CD8-positive, alpha-beta memory T cell (primary cell): ENCODE measurements around the gene ZEB2. TPM values are rescaled to one million over a fixed set of nuclear protein-coding genes. Genes with fewer than 3 reads are reported as not detected.

Experiments used
- CTCF ChIA-PET: fragments of 350-600 bp; sonication (Branson Sonifier 250); formaldehyde crosslinking; loops from one replicate; lab custom pipeline; 2021; ENCODE audit warnings: antibody characterized with exemption; lab: Charles Lee
- POLR2A ChIA-PET: fragments of 350-600 bp; sonication (Branson Sonifier 250); formaldehyde crosslinking; loops from one replicate; lab custom pipeline; 2021; ENCODE audit warnings: antibody characterized with exemption; lab: Charles Lee
- DNase-seq, 5 donors: peaks; one replicate each; pipeline versions ENCODE4 v3.0.0 to v3.0.0-alpha.2; 2020 to 2022; ENCODE audit warnings: mixed read lengths in 1 of 5
- H3K27ac ChIP-seq: one replicate; pipeline ENCODE4 v1.7.0; 2013; ENCODE audit warnings: low read depth, mild to moderate bottlenecking, low read length, moderate library complexity
- H3K27me3 ChIP-seq: 2 replicates; pipeline ENCODE4 v1.7.0; 2013; ENCODE audit warnings: low read length, mild to moderate bottlenecking; ENCODE audit not compliant: insufficient read depth, poor library complexity, severe bottlenecking
- H3K36me3 ChIP-seq: 2 replicates; pipeline ENCODE4 v1.7.0; 2013; ENCODE audit warnings: mild to moderate bottlenecking, low read length, moderate library complexity; ENCODE audit not compliant: insufficient read depth
- H3K4me1 ChIP-seq: 2 replicates; pipeline ENCODE4 v1.7.0; 2013; ENCODE audit warnings: mild to moderate bottlenecking, low read length, moderate library complexity; ENCODE audit not compliant: insufficient read depth
- H3K4me3 ChIP-seq: 2 replicates; pipeline ENCODE4 v1.7.0; 2013; ENCODE audit warnings: mild to moderate bottlenecking, low read length
- H3K9me3 ChIP-seq: 2 replicates; pipeline ENCODE4 v1.7.0; 2013; ENCODE audit warnings: mild to moderate bottlenecking, low read length
- H3K27ac Mint-ChIP-seq, 8 donors: one replicate each; pipeline ENCODE4 v1.8.0; 2020 to 2021; ENCODE audit warnings: mixed read lengths in 8 of 8, mild to moderate bottlenecking in 6 of 8, inconsistent platforms in 3 of 8, moderate library complexity in 3 of 8
- H3K27me3 Mint-ChIP-seq, 2 donors: one replicate each; pipeline ENCODE4 v1.8.0; 2020 to 2021; ENCODE audit warnings: mixed read lengths in 2 of 2, mild to moderate bottlenecking in 1 of 2, moderate library complexity in 1 of 2
- H3K36me3 Mint-ChIP-seq, 3 donors: one replicate each; pipeline ENCODE4 v1.8.0; 2020 to 2021; ENCODE audit warnings: mixed read lengths in 3 of 3, inconsistent platforms in 1 of 3, mild to moderate bottlenecking in 1 of 3
- H3K4me1 Mint-ChIP-seq, 3 donors: one replicate each; pipeline ENCODE4 v1.8.0; 2020 to 2021; ENCODE audit warnings: mixed read lengths in 3 of 3, inconsistent platforms in 1 of 3, mild to moderate bottlenecking in 1 of 3
- H3K4me3 Mint-ChIP-seq, 7 donors: one replicate each; pipeline ENCODE4 v1.8.0; 2020 to 2021; ENCODE audit warnings: mixed read lengths in 7 of 7, mild to moderate bottlenecking in 6 of 7, moderate library complexity in 4 of 7, inconsistent platforms in 2 of 7
- H3K9me3 Mint-ChIP-seq, 5 donors: one replicate each; pipeline ENCODE4 v1.8.0; 2020 to 2022; ENCODE audit warnings: mixed read lengths in 5 of 5, mild to moderate bottlenecking in 3 of 5, moderate library complexity in 2 of 5, inconsistent platforms in 1 of 5
- polyA plus RNA-seq: library from polyadenylated mRNA; unstranded; fragments of 300-500 nt; fragmentation: Illumina TruSeq; gene quantifications from one replicate; pipeline ENCODE4 v1.2.3, GENCODE V29; 2021
- total RNA-seq, 2 experiments: library from RNA; stranded (reverse); gene quantifications; one replicate each; pipeline ENCODE4 v1.2.3, GENCODE V29; 2021

The ZEB2 gene
- total and polyA plus RNA-seq, 3 experiments from 2014 or later: 20.6 to 35.8 (median 32.7) TPM

DNA sequence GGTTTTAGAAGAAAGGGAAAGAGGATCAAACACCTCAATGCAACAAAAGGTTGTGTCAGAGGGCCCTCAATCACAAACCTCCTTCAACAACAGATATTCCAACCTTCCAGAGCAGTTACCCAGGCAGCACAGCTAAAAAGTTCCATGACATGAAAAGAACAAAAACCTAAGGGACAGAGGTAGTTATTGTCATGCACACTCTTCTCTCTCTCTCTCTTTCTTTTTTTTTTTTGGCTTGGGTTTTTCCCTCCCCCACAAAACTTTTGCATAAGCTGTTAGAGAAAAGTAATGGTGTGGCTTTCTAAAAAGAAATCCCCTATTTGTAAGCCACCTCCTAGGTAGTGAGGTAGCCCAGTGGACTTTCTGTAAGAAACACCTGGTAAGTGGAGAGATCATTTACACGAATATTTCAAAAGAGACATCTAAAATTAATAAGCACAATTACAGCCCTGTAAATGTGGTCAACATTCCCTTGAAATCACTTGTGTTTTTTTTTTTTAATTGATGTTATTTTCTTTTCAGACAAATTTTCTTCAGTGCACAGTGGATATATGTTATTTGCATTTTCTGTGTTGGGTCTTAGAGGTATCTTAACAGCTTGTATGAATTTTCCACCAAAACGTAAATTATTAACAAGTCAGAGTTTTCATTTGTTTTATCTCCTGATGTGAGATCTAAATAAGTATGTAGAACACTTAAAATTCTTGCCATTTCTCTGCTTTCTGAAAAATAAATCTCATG, 48.4 kb downstream of the ZEB2 start:
- Mint-ChIP-seq H3K27me3 (no peaks in the 10 kb centered on the region), H3K9me3 (no peaks in the 10 kb centered on the region), H3K36me3 (no peaks in the 10 kb centered on the region), H3K27ac (peak overlapping the region in 6 of 8 donors; percentile 5 to 47 (median 34)), H3K4me1 (peaks cover 28 to 45% (median 31%) of the 10 kb centered on the region in 3 donors), H3K4me3 (peak overlapping the region in 3 of 7 donors; percentile 13 to 42 (median 35))
- H3K27me3 ChIP-seq: no peaks in the 10 kb centered on the region
- no peaks in the 10 kb centered on the region for H3K9me3 ChIP-seq
- H3K4me1 ChIP-seq: peaks cover 17% of the 10 kb centered on the region
- H3K4me3 ChIP-seq: no peak overlapping the region
- POLR2A ChIA-PET: no interaction called here
- H3K27ac ChIP-seq: no peak overlapping the region
- no peak for DNase-seq
- CTCF ChIA-PET: no interaction called here
- no peaks in the 10 kb centered on the region for H3K36me3 ChIP-seq

DNA sequence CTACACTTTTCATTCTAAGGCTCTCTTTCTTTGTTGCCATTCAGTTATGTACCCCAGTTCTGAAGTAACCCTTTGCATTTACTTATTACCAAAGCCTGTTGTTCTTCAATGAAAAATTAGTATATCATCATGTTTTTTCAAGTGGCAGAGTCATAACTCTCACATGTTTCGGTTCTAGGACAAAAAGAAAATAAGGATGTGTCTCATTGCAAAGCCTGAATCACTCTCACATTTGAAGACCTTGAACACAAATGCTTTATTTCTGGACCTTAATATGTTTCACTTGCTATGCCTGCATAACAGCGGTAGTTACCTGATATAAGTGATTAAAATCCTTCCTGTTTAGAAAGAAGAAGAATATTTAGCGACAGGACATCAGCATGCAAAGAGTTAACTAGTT, 49.1 kb downstream of the ZEB2 start:
- no peaks in the 10 kb centered on the region for H3K27me3 ChIP-seq
- peak overlapping the region in 1 of 8 donors; percentile 47 for H3K27ac Mint-ChIP-seq
- no peak for DNase-seq
- ChIA-PET CTCF (no interaction called here), POLR2A (no interaction called here)
- H3K27me3 Mint-ChIP-seq: no peaks in the 10 kb centered on the region
- peaks cover 11% of the 10 kb centered on the region for H3K4me1 ChIP-seq
- H3K9me3 ChIP-seq: no peaks in the 10 kb centered on the region
- H3K4me1 Mint-ChIP-seq: peaks cover 27 to 45% (median 29%) of the 10 kb centered on the region in 3 donors
- no peak overlapping the region for H3K27ac ChIP-seq
- H3K36me3 Mint-ChIP-seq: no peaks in the 10 kb centered on the region
- H3K4me3 Mint-ChIP-seq: peak overlapping the region in 1 of 7 donors; percentile 35
- H3K4me3 ChIP-seq: no peak overlapping the region
- no peaks in the 10 kb centered on the region for H3K9me3 Mint-ChIP-seq
- H3K36me3 ChIP-seq: no peaks in the 10 kb centered on the region

DNA sequence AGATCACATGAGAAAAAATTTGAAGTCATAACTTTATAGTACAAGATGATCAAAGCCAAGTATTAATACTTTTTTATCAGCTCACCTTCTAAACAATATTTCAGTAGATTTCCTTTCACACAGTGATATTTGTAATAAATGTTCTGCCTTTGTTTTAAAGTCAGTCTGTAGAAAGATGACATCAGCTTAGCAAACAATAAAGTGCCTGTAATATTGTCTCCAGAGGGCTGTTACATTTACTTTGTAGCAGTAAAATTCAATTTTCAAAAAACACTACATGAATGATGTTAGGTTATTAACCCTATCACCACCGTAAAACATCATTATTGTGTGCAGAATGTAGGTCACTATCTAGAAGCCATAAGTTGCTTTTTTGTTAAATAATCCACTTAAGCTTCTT, 49.6 kb downstream of the ZEB2 start:
- Histone ChIP-seq H3K9me3 (no peaks in the 10 kb centered on the region), H3K27me3 (no peaks in the 10 kb centered on the region), H3K36me3 (no peaks in the 10 kb centered on the region), H3K27ac (no peak overlapping the region), H3K4me1 (peaks cover 7% of the 10 kb centered on the region), H3K4me3 (no peak overlapping the region)
- Mint-ChIP-seq H3K4me3 (no peak overlapping the region), H3K27me3 (no peaks in the 10 kb centered on the region), H3K9me3 (no peaks in the 10 kb centered on the region), H3K27ac (peak overlapping the region in 1 of 8 donors; percentile 8), H3K36me3 (no peaks in the 10 kb centered on the region), H3K4me1 (peaks cover 22 to 44% (median 28%) of the 10 kb centered on the region in 3 donors)
- ChIA-PET CTCF (interaction anchor here (0.6 kb wide), 1 partner anchor 10 kb away, joined by 3 read pairs; no protein-coding TSS in a partner anchor), POLR2A (interaction anchor here (1.0 kb wide), 1 partner anchor 52 kb away, joined by 3 read pairs; no protein-coding TSS in a partner anchor)
- DNase-seq: no peak

DNA sequence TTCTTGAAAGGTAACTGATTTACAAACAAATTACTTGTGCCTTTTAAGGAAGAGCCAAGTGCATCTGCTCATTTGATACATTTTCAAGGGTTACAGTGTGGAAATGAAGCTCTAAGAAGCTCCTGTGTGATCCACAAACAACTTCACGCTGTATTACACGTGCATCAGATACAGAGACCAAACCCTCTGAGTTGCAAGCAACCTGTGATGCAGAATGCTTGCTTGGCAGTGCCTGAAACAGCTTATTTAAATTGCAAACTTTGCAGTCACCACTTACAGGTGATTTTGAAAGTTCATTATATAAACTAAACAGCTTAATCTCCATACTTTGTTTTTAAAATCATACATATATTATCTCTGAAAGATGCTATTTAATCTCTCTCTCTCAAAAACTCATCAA, 50.1 kb downstream of the ZEB2 start:
- no peak overlapping the region for H3K4me3 Mint-ChIP-seq
- no peak overlapping the region for H3K27ac ChIP-seq
- peak overlapping the region in 1 of 8 donors; percentile 8 for H3K27ac Mint-ChIP-seq
- peaks cover 7% of the 10 kb centered on the region for H3K4me1 ChIP-seq
- H3K27me3 Mint-ChIP-seq: no peaks in the 10 kb centered on the region
- H3K27me3 ChIP-seq: no peaks in the 10 kb centered on the region
- ChIA-PET POLR2A (interaction anchor here (0.6 to 1.0 kb wide), 3 partner anchors 17 to 52 kb away, joined by 3 read pairs; no protein-coding TSS in a partner anchor), CTCF (interaction anchor here (0.6 kb wide), 1 partner anchor 10 kb away, joined by 3 read pairs; no protein-coding TSS in a partner anchor)
- no peak for DNase-seq
- H3K4me3 ChIP-seq: no peak overlapping the region
- H3K36me3 ChIP-seq: no peaks in the 10 kb centered on the region
- H3K4me1 Mint-ChIP-seq: peaks cover 16 to 43% (median 27%) of the 10 kb centered on the region in 3 donors
- no peaks in the 10 kb centered on the region for H3K36me3 Mint-ChIP-seq
- H3K9me3 ChIP-seq: no peaks in the 10 kb centered on the region
- no peaks in the 10 kb centered on the region for H3K9me3 Mint-ChIP-seq

DNA sequence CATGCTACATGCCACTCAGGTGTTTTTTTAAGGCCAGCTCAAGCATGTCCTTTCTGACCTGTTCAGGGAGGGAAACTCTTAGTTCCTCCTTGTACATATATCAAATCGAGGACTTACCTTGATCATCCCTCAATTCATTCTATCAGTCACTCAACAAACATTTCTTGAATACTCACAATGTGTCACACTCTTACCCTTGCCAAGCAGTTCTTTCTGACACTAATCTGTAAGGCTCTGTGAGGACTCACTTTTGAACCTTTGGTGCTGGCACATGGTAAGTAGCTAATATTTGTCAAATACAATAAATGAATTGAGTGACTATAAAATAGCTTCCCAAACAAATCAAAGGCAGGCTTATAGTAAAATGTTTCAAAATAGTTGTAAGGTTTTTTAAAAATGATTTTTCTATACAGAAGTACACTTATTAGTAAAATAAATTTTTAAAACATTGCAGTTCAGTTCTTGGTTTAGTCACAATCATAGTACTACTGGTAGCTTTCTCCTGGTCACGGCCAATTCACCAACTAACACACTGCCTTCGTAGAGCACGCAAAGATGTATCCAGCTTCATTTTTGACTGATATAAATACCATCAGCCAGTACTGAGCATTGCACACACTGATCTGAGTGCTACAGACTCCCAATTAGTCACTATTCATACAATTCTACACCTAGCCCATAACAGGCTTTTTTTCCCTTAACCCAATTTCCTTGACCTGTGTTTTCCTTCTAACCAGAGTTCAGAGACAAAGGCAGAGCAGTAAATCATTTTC, 50.9 kb downstream of the ZEB2 start:
- Mint-ChIP-seq H3K9me3 (no peaks in the 10 kb centered on the region), H3K36me3 (peaks cover 0 to under 1% (median 0%) of the 10 kb centered on the region in 3 donors), H3K27ac (peak overlapping the region in 3 of 8 donors; percentile 1 to 43 (median 10)), H3K27me3 (no peaks in the 10 kb centered on the region), H3K4me1 (peaks cover 16 to 47% (median 27%) of the 10 kb centered on the region in 3 donors), H3K4me3 (no peak overlapping the region)
- Histone ChIP-seq H3K4me1 (peaks cover 7% of the 10 kb centered on the region), H3K27ac (no peak overlapping the region), H3K27me3 (no peaks in the 10 kb centered on the region), H3K4me3 (no peak overlapping the region), H3K36me3 (no peaks in the 10 kb centered on the region), H3K9me3 (no peaks in the 10 kb centered on the region)
- ChIA-PET POLR2A (interaction anchor here (0.6 to 1.0 kb wide), 4 partner anchors 18 to 144 kb away, joined by 3 to 5 read pairs (median 3); no protein-coding TSS in a partner anchor), CTCF (no interaction called here)
- no peak for DNase-seq

DNA sequence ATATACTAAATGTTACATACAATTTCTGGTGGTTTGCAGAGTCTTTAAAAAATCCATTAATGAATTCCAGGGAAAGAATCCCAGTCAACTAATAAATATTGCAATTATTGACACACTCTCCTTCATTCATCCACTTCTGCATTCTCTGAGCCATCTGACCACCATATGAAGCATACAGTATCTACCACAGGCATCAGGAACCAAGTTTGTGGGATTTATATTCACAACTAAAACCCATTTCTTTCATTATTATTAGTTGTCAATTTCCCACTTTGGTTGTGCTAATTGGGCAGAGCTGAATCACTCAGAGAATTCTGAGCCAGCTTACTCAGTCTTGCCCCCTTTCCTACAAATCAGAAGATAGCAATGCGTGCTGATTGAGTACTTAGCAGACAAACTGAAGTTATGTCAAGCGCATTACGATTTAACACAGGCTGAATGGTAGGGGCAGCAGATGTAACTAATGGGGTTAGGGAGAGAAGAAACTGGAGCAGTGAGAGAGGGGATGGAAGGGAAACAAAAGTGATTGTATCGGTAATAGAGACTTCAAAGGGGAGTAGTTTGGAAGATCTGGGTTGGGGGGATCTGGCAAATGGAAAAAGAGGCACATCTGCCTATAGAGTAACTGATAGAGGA, 52.3 kb downstream of the ZEB2 start:
- DNase-seq: no peak
- Mint-ChIP-seq H3K4me1 (peaks cover 16 to 53% (median 28%) of the 10 kb centered on the region in 3 donors), H3K4me3 (peak overlapping the region in 3 of 7 donors; percentile 1 to 46 (median 30)), H3K27ac (peak overlapping the region in 5 of 8 donors; percentile 5 to 64 (median 26)), H3K27me3 (no peaks in the 10 kb centered on the region), H3K36me3 (peaks cover 0 to 3% (median 0%) of the 10 kb centered on the region in 3 donors), H3K9me3 (no peaks in the 10 kb centered on the region)
- Histone ChIP-seq H3K36me3 (no peaks in the 10 kb centered on the region), H3K9me3 (no peaks in the 10 kb centered on the region), H3K4me1 (peaks cover 7% of the 10 kb centered on the region), H3K27me3 (no peaks in the 10 kb centered on the region), H3K4me3 (no peak overlapping the region), H3K27ac (no peak overlapping the region)
- CTCF ChIA-PET: no interaction called here
- POLR2A ChIA-PET: no interaction called here

DNA sequence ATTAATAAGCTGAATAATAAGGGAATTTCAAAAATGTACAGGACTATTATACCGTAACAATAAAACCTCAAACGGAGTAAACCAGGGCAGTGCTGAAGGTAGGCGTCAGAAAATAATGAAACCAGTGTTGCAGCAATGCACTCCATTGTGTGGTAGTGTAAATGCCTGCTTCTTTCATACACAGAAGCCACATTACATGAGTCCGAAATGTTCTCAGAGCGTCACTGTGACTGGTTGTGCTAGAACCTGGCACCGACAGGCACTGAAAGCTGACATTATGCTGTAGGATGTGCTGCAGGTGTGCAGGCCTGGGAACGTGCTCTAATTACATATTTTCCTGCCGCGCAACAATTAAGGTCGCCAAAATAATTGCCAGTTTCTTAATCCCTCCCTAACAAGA, 53.3 kb downstream of the ZEB2 start:
- Histone ChIP-seq H3K36me3 (no peaks in the 10 kb centered on the region), H3K27me3 (no peaks in the 10 kb centered on the region), H3K4me1 (peaks cover 6% of the 10 kb centered on the region), H3K27ac (no peak overlapping the region), H3K4me3 (no peak overlapping the region), H3K9me3 (no peaks in the 10 kb centered on the region)
- H3K36me3 Mint-ChIP-seq: peaks cover 0 to 4% (median 0%) of the 10 kb centered on the region in 3 donors
- H3K9me3 Mint-ChIP-seq: no peaks in the 10 kb centered on the region
- peak overlapping the region in 1 of 7 donors; percentile 10 for H3K4me3 Mint-ChIP-seq
- no peaks in the 10 kb centered on the region for H3K27me3 Mint-ChIP-seq
- peak overlapping the region in 6 of 8 donors; percentile 5 to 77 (median 54) for H3K27ac Mint-ChIP-seq
- no peak for DNase-seq
- peaks cover 20 to 63% (median 34%) of the 10 kb centered on the region in 3 donors for H3K4me1 Mint-ChIP-seq
- ChIA-PET CTCF (interaction anchor here (1.2 kb wide), 1 partner anchor 16 kb away, joined by 3 read pairs; no protein-coding TSS in a partner anchor), POLR2A (no interaction called here)
